GM23338 (cell line): ENCODE results near the gene RNF128. TPM values are rescaled to one million over a fixed set of nuclear protein-coding genes. Genes with fewer than 3 reads are reported as not detected.

Experiments
- ATAC-seq: fragments of 200-7000 bp; cut with Tn5 transposase; 3 replicates; pipeline ENCODE4 v1.9.1; 2020
- DNase-seq: peaks from one replicate; pipeline ENCODE4 v3.0.0-alpha.2; 2015; ENCODE audit warnings: low spot score
- H2AFZ ChIP-seq: fragments of 200-600 bp; sonication (generic); 2 replicates; pipeline ENCODE4 v1.8.0; 2016; ENCODE audit warnings: antibody characterized with exemption, mild to moderate bottlenecking, moderate library complexity
- H3F3A ChIP-seq: fragments of 200-600 bp; sonication (generic); replicated peaks from 2 replicates; pipeline ENCODE4 v1.8.0; 2017; ENCODE audit warnings: antibody characterized with exemption, mixed run types, low read depth
- H3K27ac ChIP-seq: fragments of 200-600 bp; sonication (generic); 2 replicates; pipeline ENCODE4 v1.6.1; 2016; ENCODE audit warnings: low read depth
- H3K27me3 ChIP-seq: fragments of 200-600 bp; sonication (generic); 2 replicates; pipeline ENCODE4 v1.8.0; 2016; ENCODE audit warnings: mild to moderate bottlenecking, mixed run types, moderate library complexity; ENCODE audit not compliant: insufficient read depth
- H3K36me3 ChIP-seq: fragments of 200-600 bp; sonication (generic); 2 replicates; pipeline ENCODE4 v1.8.0; 2016; ENCODE audit warnings: mild to moderate bottlenecking; ENCODE audit not compliant: insufficient read depth
- H3K4me1 ChIP-seq: fragments of 200-600 bp; sonication (generic); 2 replicates; pipeline ENCODE4 v1.8.0; 2016; ENCODE audit warnings: mild to moderate bottlenecking, moderate library complexity; ENCODE audit not compliant: insufficient read depth
- H3K4me2 ChIP-seq: fragments of 200-600 bp; sonication (generic); 2 replicates; pipeline ENCODE4 v1.7.1; 2017; ENCODE audit warnings: mixed run types
- H3K4me3 ChIP-seq: fragments of 200-600 bp; sonication (generic); 2 replicates; pipeline ENCODE4 v1.6.1; 2016; ENCODE audit warnings: mixed run types
- H3K79me2 ChIP-seq: fragments of 200-600 bp; sonication (generic); replicated peaks from 2 replicates; pipeline ENCODE4 v1.8.0; 2017; ENCODE audit warnings: mild to moderate bottlenecking; ENCODE audit not compliant: insufficient read depth
- H3K9me2 ChIP-seq: fragments of 200-600 bp; sonication (generic); 2 replicates; pipeline ENCODE4 v1.8.0; 2017; ENCODE audit not compliant: insufficient read depth
- H4K20me1 ChIP-seq: fragments of 200-600 bp; sonication (generic); replicated peaks from 2 replicates; pipeline ENCODE4 v1.8.0; 2017; ENCODE audit warnings: mild to moderate bottlenecking; ENCODE audit not compliant: insufficient read depth
- H3K27ac Mint-ChIP-seq: 2 replicates; pipeline ENCODE4 v1.8.0; 2020; ENCODE audit warnings: inconsistent platforms, mild to moderate bottlenecking, moderate library complexity, mixed read lengths
- H3K27me3 Mint-ChIP-seq: 3 replicates; pipeline ENCODE4 v1.8.0; 2022; ENCODE audit warnings: low read depth, mild to moderate bottlenecking, moderate library complexity, mixed read lengths, inconsistent platforms; ENCODE audit not compliant: insufficient read depth, poor library complexity
- H3K36me3 Mint-ChIP-seq: 3 replicates; pipeline ENCODE4 v1.8.0; 2021; ENCODE audit warnings: low read depth, mild to moderate bottlenecking, inconsistent platforms, moderate library complexity, mixed read lengths
- H3K4me1 Mint-ChIP-seq: 3 replicates; pipeline ENCODE4 v1.8.0; 2020; ENCODE audit warnings: mild to moderate bottlenecking, inconsistent platforms, mixed read lengths
- H3K4me3 Mint-ChIP-seq: 3 replicates; pipeline ENCODE4 v1.8.0; 2021; ENCODE audit warnings: moderate library complexity, mild to moderate bottlenecking, inconsistent platforms, mixed read lengths
- H3K9me3 Mint-ChIP-seq: 3 replicates; pipeline ENCODE4 v1.8.0; 2020; ENCODE audit warnings: moderate library complexity, mild to moderate bottlenecking, inconsistent platforms, mixed read lengths
- CREB1 ChIP-seq: fragments of 250-450 bp; sonication (Bioruptor Pico); IDR thresholded peaks from 2 replicates; pipeline ENCODE4 v1.5.0; 2020; ENCODE audit warnings: low read depth, mild to moderate bottlenecking, moderate library complexity
- CTCF ChIP-seq, 2 experiments: fragments of 200-600 bp in 1 of 2; sonication (generic) in 1 of 2; conservative IDR thresholded peaks; 2 replicates each; pipeline versions ENCODE4 v1.5.1 to v1.6.1; 2016 to 2017; ENCODE audit warnings: antibody characterized with exemption in 2 of 2, low read depth in 2 of 2, mild to moderate bottlenecking in 2 of 2, moderate library complexity in 1 of 2
- EZH2phosphoT487 ChIP-seq: fragments of 200-600 bp; sonication (generic); IDR thresholded peaks from one replicate; pipeline ENCODE4 v1.8.1; 2018; ENCODE audit warnings: antibody characterized with exemption; ENCODE audit not compliant: unreplicated experiment
- POLR2AphosphoS5 ChIP-seq: IDR thresholded peaks from 2 replicates; pipeline ENCODE4 v1.6.1; 2016; ENCODE audit warnings: antibody characterized with exemption, low read depth
- REST ChIP-seq: IDR thresholded peaks from one replicate; pipeline ENCODE4 v1.6.1; 2018; ENCODE audit warnings: antibody characterized with exemption; ENCODE audit not compliant: unreplicated experiment
- STAT1 ChIP-seq: IDR thresholded peaks from one replicate; pipeline ENCODE4 v1.6.1; 2016; ENCODE audit warnings: antibody characterized with exemption; ENCODE audit not compliant: unreplicated experiment
- ZNF114 ChIP-seq: fragments of 250-450 bp; sonication (Bioruptor Pico); IDR thresholded peaks from 2 replicates; pipeline ENCODE4 v1.5.0; 2020; ENCODE audit warnings: mild to moderate bottlenecking, moderate library complexity
- ZNF331 ChIP-seq: fragments of 250-450 bp; sonication (Bioruptor Pico); IDR thresholded peaks from 2 replicates; pipeline ENCODE4 v1.5.0; 2020; ENCODE audit warnings: low read depth, mild to moderate bottlenecking, moderate library complexity
- ZNF462 ChIP-seq: fragments of 250-450 bp; sonication (Bioruptor Pico); IDR thresholded peaks from 2 replicates; pipeline ENCODE4 v1.5.0; 2020; ENCODE audit warnings: mild to moderate bottlenecking, moderate library complexity
- polyA plus RNA-seq: library from polyadenylated mRNA; unstranded; fragments of >200 nt; fragmentation: Nextera tagmentation; extraction: Ambion mirVana; gene quantifications from 2 replicates; pipeline ENCODE4 v1.2.1, GENCODE V29; 2016
- total RNA-seq: library from RNA; depleted of rRNA; stranded (reverse); fragments of >200 nt; shearing (Covaris generic); gene quantifications from 2 replicates; pipeline ENCODE4 v1.2.3, GENCODE V29; 2014

RNF128 gene
- total and polyA plus RNA-seq, 2 experiments from 2014 or later, result 1.2 to 3.2 TPM

- no peak for TF ChIP-seq REST
- no peak for TF ChIP-seq CTCF (conservative IDR thresholded peaks at IDR 0.05; ENCODE audit: low read depth in 2 of 2)
Measured at GRCh38 chrX:106698693-106699092, 27.8 kb upstream of the RNF128 start (continued).

GRCh38 chrX:106702636-106703035 is 23.9 kb upstream of the RNF128 start:
- Histone ChIP-seq H2AFZ (no peak overlapping the region), H3K27ac (no peak overlapping the region), H3F3A (no peaks in the 10 kb centered on the region), H3K4me1 (no peaks in the 10 kb centered on the region), H3K36me3 (no peaks in the 10 kb centered on the region), H4K20me1 (no peaks in the 10 kb centered on the region), H3K4me2 (no peak overlapping the region), H3K9me2 (no peaks in the 10 kb centered on the region), H3K27me3 (no peaks in the 10 kb centered on the region), H3K4me3 (no peak overlapping the region), H3K79me2 (no peaks in the 10 kb centered on the region)
- Mint-ChIP-seq H3K4me1 (no peaks in the 10 kb centered on the region), H3K27me3 (peaks cover 1% of the 10 kb centered on the region), H3K9me3 (no peaks in the 10 kb centered on the region), H3K36me3 (no peaks in the 10 kb centered on the region), H3K4me3 (no peak overlapping the region), H3K27ac (no peak overlapping the region)
- DNase-seq (no peak), ATAC-seq (no peak)
- TF ChIP-seq EZH2phosphoT487, result no peak
- no peak for TF ChIP-seq ZNF331 (CRISPR knock-in tag)
- TF ChIP-seq ZNF114, result no peak
- TF ChIP-seq ZNF462, result no peak
- no peak for TF ChIP-seq POLR2AphosphoS5
- TF ChIP-seq STAT1, result no peak
- TF ChIP-seq CREB1 (CRISPR knock-in tag), result no peak
